Subcutaneous adipose tissue (tissue), 4 donors: ENCODE measurements around the gene RAMACL. TPM values are rescaled to one million over a fixed set of nuclear protein-coding genes. Genes with fewer than 3 reads are reported as not detected.

Experiments used
- CTCF ChIP-seq: fragments of 450-650 bp; IDR thresholded peaks from one replicate; pipeline ENCODE4 v1.5.1; 2016; ENCODE audit warnings: low read depth, mild to moderate bottlenecking, control low read depth, antibody characterized with exemption, moderate library complexity
- total RNA-seq, 4 donors: library from RNA; depleted of rRNA; stranded (reverse); fragments of >200 nt; gene quantifications; one replicate each; pipeline ENCODE4 v1.1.0, GENCODE V29; 2016

Gene RAMACL
- total RNA-seq, 4 donors from 2014 or later: 8.8 to 13.2 (median 11.1) TPM

- TF ChIP-seq CTCF: no peak
Observed at GRCh38 chr6:166570929-166571713, 15.4 kb downstream of the RAMACL start.

GRCh38 chr6:166569206-166569605, 17.3 kb downstream of the RAMACL start:
- no peak for TF ChIP-seq CTCF

GRCh38 chr6:166567813-166568212, 18.7 kb downstream of the RAMACL start:
- no peak for TF ChIP-seq CTCF

GRCh38 chr6:166567107-166567506, 19.4 kb downstream of the RAMACL start:
- TF ChIP-seq CTCF: no peak

GRCh38 chr6:166566026-166567011, 20.2 kb downstream of the RAMACL start:
- no peak for TF ChIP-seq CTCF

- no peak for TF ChIP-seq CTCF
Observed at GRCh38 chr6:166565084-166565967, 21.2 kb downstream of the RAMACL start.
